H1 (cell line): ENCODE measurements around the gene PPP1R14C. TPM values are rescaled to one million over a fixed set of nuclear protein-coding genes. Genes with fewer than 3 reads are reported as not detected.

Source experiments
- CTCF ChIA-PET: fragments of 300-600 bp; sonication (Branson Sonifier 250); formaldehyde crosslinking; loops from one replicate; lab custom pipeline; 2021; ENCODE audit not compliant: partially characterized antibody; lab: Charles Lee
- POLR2A ChIA-PET: fragments of 300-600 bp; sonication (Branson Sonifier 250); formaldehyde crosslinking; loops from one replicate; lab custom pipeline; 2021; ENCODE audit warnings: inconsistent platforms; ENCODE audit not compliant: partially characterized antibody; lab: Charles Lee
- DNase-seq, 2 experiments: peaks; one replicate each; pipeline versions ENCODE4 v3.0.0 to v3.0.0-alpha.2; 2010 to 2022; ENCODE audit warnings: low spot score in 2 of 2, low read depth in 1 of 2, mixed read lengths in 1 of 2
- FAIRE-seq: peaks from 2 replicates; lab custom pipeline; 2011; peaks lifted over from hg19 to GRCh38; lab: Jason Lieb, UNC
- H2AFZ ChIP-seq: 2 replicates; pipeline ENCODE4 v1.8.1; 2012; ENCODE audit warnings: low read length, inconsistent platforms
- H2AK5ac ChIP-seq: 2 replicates; pipeline ENCODE4 v1.6.1; 2013; ENCODE audit warnings: low read depth, low read length
- H2BK120ac ChIP-seq: replicated peaks from 2 replicates; pipeline ENCODE3; 2013; ENCODE audit warnings: low read depth, low read length, inconsistent platforms
- H2BK12ac ChIP-seq: 2 replicates; pipeline ENCODE4 v1.6.1; 2013; ENCODE audit warnings: low read depth, low read length
- H2BK15ac ChIP-seq: 2 replicates; pipeline ENCODE4 v1.6.1; 2013; ENCODE audit warnings: low read length
- H2BK20ac ChIP-seq: 2 replicates; pipeline ENCODE4 v1.6.1; 2013; ENCODE audit warnings: low read length
- H2BK5ac ChIP-seq: 2 replicates; pipeline ENCODE4 v1.6.1; 2013; ENCODE audit warnings: low read depth, low read length
- H3K14ac ChIP-seq: 2 replicates; pipeline ENCODE4 v1.6.1; 2013; ENCODE audit warnings: inconsistent platforms; ENCODE audit not compliant: insufficient read length
- H3K18ac ChIP-seq: 2 replicates; pipeline ENCODE4 v1.6.1; 2013; ENCODE audit warnings: low read length; ENCODE audit errors: extremely low read depth
- H3K23ac ChIP-seq: 2 replicates; pipeline ENCODE4 v1.6.1; 2013; ENCODE audit warnings: inconsistent platforms; ENCODE audit not compliant: insufficient read length
- H3K23me2 ChIP-seq: 2 replicates; pipeline ENCODE4 v1.6.1; 2013; ENCODE audit warnings: low read depth, low read length
- H3K27ac ChIP-seq: 2 replicates; pipeline ENCODE4 v1.6.1; 2011; ENCODE audit warnings: low read depth, low read length, inconsistent platforms
- H3K27me3 ChIP-seq, 4 experiments: replicated peaks in 1 of 4; 1 replicate in 1 of 4; 2 replicates in 3 of 4; pipeline versions ENCODE4 v1.6.1 to v1.8.1; 2011 to 2013; ENCODE audit warnings: low read length in 3 of 4, mild to moderate bottlenecking in 3 of 4, inconsistent platforms in 2 of 4, mixed read lengths in 2 of 4, moderate library complexity in 1 of 4; ENCODE audit not compliant: control insufficient read depth in 3 of 4, insufficient read depth in 3 of 4; ENCODE audit errors: extremely low read depth in 1 of 4
- H3K36me3 ChIP-seq, 4 experiments: 2 replicates each; pipeline versions ENCODE4 v1.6.1 to v1.8.1; 2011 to 2013; ENCODE audit warnings: mild to moderate bottlenecking in 4 of 4, low read length in 3 of 4, moderate library complexity in 2 of 4, control low read depth in 1 of 4, inconsistent platforms in 1 of 4; ENCODE audit not compliant: insufficient read depth in 4 of 4, control insufficient read depth in 2 of 4
- H3K4ac ChIP-seq: replicated peaks from 2 replicates; pipeline ENCODE3; 2013; ENCODE audit warnings: low read length, low read depth, mixed read lengths, inconsistent platforms; ENCODE audit not compliant: insufficient read length
- H3K4me1 ChIP-seq, 4 experiments: replicated peaks in 1 of 4; 1 replicate in 1 of 4; 2 replicates in 3 of 4; pipeline versions ENCODE4 v1.6.1 to v1.8.1; 2011 to 2013; ENCODE audit warnings: low read length in 3 of 4, inconsistent platforms in 2 of 4, mixed read lengths in 1 of 4; ENCODE audit not compliant: insufficient read depth in 4 of 4, control insufficient read depth in 3 of 4
- H3K4me2 ChIP-seq, 2 experiments: 2 replicates each; pipeline versions ENCODE4 v1.6.1 to v1.8.1; 2011 to 2013; ENCODE audit warnings: low read depth in 2 of 2, low read length in 2 of 2, control low read depth in 1 of 2, inconsistent platforms in 1 of 2, mild to moderate bottlenecking in 1 of 2; ENCODE audit not compliant: insufficient read depth in 1 of 2
- H3K4me3 ChIP-seq, 4 experiments: fragments of 200-600, 300-600 bp in 1 of 4; sonication (generic), shearing (Covaris generic), sonication (Bioruptor Twin) in 1 of 4; 2 replicates each; pipeline versions ENCODE4 v1.5.1 to v1.8.1; 2011 to 2016; ENCODE audit warnings: low read length in 4 of 4, low read depth in 3 of 4, control low read depth in 2 of 4, inconsistent platforms in 2 of 4, mild to moderate bottlenecking in 2 of 4, mixed read lengths in 1 of 4, moderate library complexity in 1 of 4; ENCODE audit not compliant: insufficient read depth in 2 of 4; ENCODE audit errors: extremely low read depth in 1 of 4
- H3K56ac ChIP-seq: replicated peaks from 2 replicates; pipeline ENCODE3; 2013; ENCODE audit warnings: low read depth, mild to moderate bottlenecking, mixed read lengths, low read length, inconsistent platforms; ENCODE audit not compliant: insufficient read length
- H3K79me1 ChIP-seq: 2 replicates; pipeline ENCODE4 v1.6.1; 2013; ENCODE audit warnings: low read depth, low read length, control low read depth
- H3K79me2 ChIP-seq, 2 experiments: 2 replicates each; pipeline versions ENCODE4 v1.6.1 to v1.8.1; 2012 to 2013; ENCODE audit warnings: low read length in 2 of 2, mild to moderate bottlenecking in 2 of 2, inconsistent platforms in 1 of 2; ENCODE audit not compliant: insufficient read depth in 2 of 2, control insufficient read depth in 1 of 2
- H3K9ac ChIP-seq, 4 experiments: replicated peaks in 1 of 4; 1 replicate in 1 of 4; 2 replicates in 3 of 4; pipeline versions ENCODE4 v1.6.1 to v1.8.1; 2011 to 2013; ENCODE audit warnings: low read depth in 3 of 4, low read length in 3 of 4, control low read depth in 2 of 4, mild to moderate bottlenecking in 2 of 4, moderate library complexity in 2 of 4, inconsistent platforms in 1 of 4; ENCODE audit errors: extremely low read depth in 1 of 4
- H3K9me3 ChIP-seq, 2 experiments: 2 replicates each; pipeline versions ENCODE4 v1.6.1 to v1.8.1; 2012 to 2013; ENCODE audit warnings: mild to moderate bottlenecking in 2 of 2, moderate library complexity in 2 of 2, control low read depth in 1 of 2, inconsistent platforms in 1 of 2, low read depth in 1 of 2, low read length in 1 of 2, mixed read lengths in 1 of 2; ENCODE audit not compliant: insufficient read depth in 2 of 2
- H4K20me1 ChIP-seq, 2 experiments: replicated peaks in 1 of 2; 2 replicates each; pipeline versions ENCODE3 to v1.8.1; 2011 to 2013; ENCODE audit warnings: inconsistent platforms in 2 of 2, low read length in 2 of 2, mild to moderate bottlenecking in 1 of 2; ENCODE audit not compliant: insufficient read depth in 2 of 2, control insufficient read depth in 1 of 2
- H4K5ac ChIP-seq: 2 replicates; pipeline ENCODE4 v1.6.1; 2013; ENCODE audit warnings: low read length, low read depth, mixed read lengths, inconsistent platforms; ENCODE audit not compliant: insufficient read length
- H4K8ac ChIP-seq: 2 replicates; pipeline ENCODE4 v1.8.0; 2013; ENCODE audit warnings: mild to moderate bottlenecking, moderate library complexity, low read length, inconsistent platforms; ENCODE audit not compliant: insufficient read depth; ENCODE audit errors: extremely low read depth
- H4K91ac ChIP-seq: replicated peaks from 2 replicates; pipeline ENCODE3; 2013; ENCODE audit warnings: low read length, mixed read lengths, inconsistent platforms; ENCODE audit not compliant: insufficient read length
- CEBPB ChIP-seq: IDR thresholded peaks from 2 replicates; pipeline ENCODE4 v1.6.1; 2012; ENCODE audit warnings: low read depth, low read length
- CHD1 ChIP-seq: IDR thresholded peaks from 2 replicates; pipeline ENCODE4 v1.6.1; 2012; ENCODE audit warnings: low read depth, low read length, improper control_type of control experiment
- GTF2F1 ChIP-seq: IDR thresholded peaks from 2 replicates; pipeline ENCODE4 v1.6.1; 2012; ENCODE audit warnings: low read depth, low read length, improper control_type of control experiment, borderline replicate concordance
- HDAC2 ChIP-seq, 2 experiments: fragments of 300-600 bp in 1 of 2; sonication (generic) in 1 of 2; IDR thresholded peaks; 2 replicates each; pipeline ENCODE4 v1.6.1; 2011 to 2012; ENCODE audit warnings: low read depth in 2 of 2, low read length in 2 of 2, mild to moderate bottlenecking in 2 of 2, moderate library complexity in 2 of 2, borderline replicate concordance in 1 of 2, inconsistent platforms in 1 of 2
- KDM5A ChIP-seq: fragments of 200-600 bp; IDR thresholded peaks from 2 replicates; pipeline ENCODE4 v1.7.1; 2012; ENCODE audit warnings: mild to moderate bottlenecking, low read length, inconsistent platforms, mixed read lengths
- MAFK ChIP-seq: IDR thresholded peaks from 2 replicates; pipeline ENCODE4 v1.6.1; 2012; ENCODE audit warnings: low read depth, mild to moderate bottlenecking, improper control_type of control experiment, low read length
- RXRA ChIP-seq: IDR thresholded peaks from 2 replicates; pipeline ENCODE4 v1.6.1; 2011; ENCODE audit warnings: low read depth, mild to moderate bottlenecking, low read length, moderate library complexity; ENCODE audit not compliant: insufficient read depth
- SAP30 ChIP-seq: fragments of 300-600 bp; sonication (generic); IDR thresholded peaks from 2 replicates; pipeline ENCODE4 v1.7.1; 2012; ENCODE audit warnings: low read length, moderate library complexity, mild to moderate bottlenecking, inconsistent platforms; ENCODE audit not compliant: insufficient read depth, insufficient replicate concordance
- SIN3A ChIP-seq, 2 experiments: IDR thresholded peaks in 1 of 2; conservative IDR thresholded peaks in 1 of 2; 2 replicates each; pipeline ENCODE4 v1.6.1; 2011 to 2012; ENCODE audit warnings: low read length in 2 of 2, improper control_type of control experiment in 1 of 2, low read depth in 1 of 2, mild to moderate bottlenecking in 1 of 2
- SUZ12 ChIP-seq: fragments of 200-600 bp; sonication (generic); IDR thresholded peaks from 2 replicates; pipeline ENCODE4 v1.6.1; 2012; ENCODE audit warnings: mild to moderate bottlenecking, inconsistent platforms, low read length, moderate library complexity, mixed read lengths
- TAF7 ChIP-seq: optimal IDR thresholded peaks from 2 replicates; pipeline ENCODE3; 2011; ENCODE audit warnings: low read depth, mild to moderate bottlenecking, inconsistent platforms, low read length, moderate library complexity, borderline replicate concordance
- ZNF274 ChIP-seq: IDR thresholded peaks from 2 replicates; pipeline ENCODE4 v1.7.0; 2012; ENCODE audit warnings: low read length, borderline replicate concordance; ENCODE audit errors: extremely low read depth
- WGBS, 2 experiments: shearing (Covaris generic) in 1 of 2; methylation state at CpG; one replicate each; pipeline versions ENCODE4 v1.1.6 to v1.1.7; 2013 to 2015; ENCODE audit warnings: low lambda C conversion rate in 2 of 2, mixed read lengths in 2 of 2, inconsistent platforms in 1 of 2, low coverage in 1 of 2, missing lambda C conversion rate in 1 of 2; ENCODE audit not compliant: insufficient replicate concordance in 2 of 2, insufficient coverage in 1 of 2, insufficient read length in 1 of 2; ENCODE audit errors: extremely low coverage in 1 of 2, missing lambda C conversion rate in 1 of 2; 5-methylcytosine and 5-hydroxymethylcytosine counted together
- polyA plus RNA-seq, 7 experiments: library from polyadenylated mRNA; depleted of rRNA in 3 of 7; stranded (reverse) in 5 of 7; unstranded in 2 of 7; fragments of >200 nt in 5 of 7; fragments of 200-250 nt in 2 of 7; gene quantifications; 1 replicate in 5 of 7; 2 replicates in 1 of 7; 4 replicates in 1 of 7; pipeline versions ENCODE4 v1.2.1 to v1.2.3, GENCODE V29; 2011 to 2013; ENCODE audit warnings: missing spikeins in 2 of 7, mixed read lengths in 2 of 7
- total RNA-seq: library from RNA; stranded (reverse); fragmentation: NEBNext Ultra II Directional; extraction: Animal tissue kit (Norgen Biotek cat#: 25700); gene quantifications from 2 replicates; pipeline ENCODE4 v1.2.1, GENCODE V29; 2021

The PPP1R14C gene
- total and polyA plus RNA-seq, 2 of the 8 experiments (the other 6 are each of a cell fraction or from before 2014, with no cell fraction given): 0.30 to 0.61 TPM

DNA sequence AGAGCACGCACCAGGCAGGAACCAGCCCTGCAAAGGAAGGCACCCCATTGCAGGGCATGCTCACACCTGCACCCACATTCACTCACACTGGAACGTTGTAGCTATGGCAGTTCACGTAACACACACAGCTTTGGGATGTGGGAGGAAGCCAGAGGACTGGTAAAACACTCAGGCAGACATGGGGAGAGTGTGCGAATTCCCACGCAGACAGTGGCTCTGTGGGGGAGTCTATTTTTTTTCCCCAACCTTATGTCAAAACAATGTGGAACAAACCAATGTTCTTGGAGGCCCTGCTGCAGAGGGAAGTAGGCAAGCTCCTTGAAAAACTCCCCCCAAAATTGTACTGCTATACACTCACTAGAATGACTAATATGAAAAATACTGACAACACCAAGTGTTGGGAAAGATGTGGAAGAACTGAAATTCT is 91.0 kb downstream of the PPP1R14C start:
- H3K4ac ChIP-seq: no peak overlapping the region
- H2BK12ac ChIP-seq: no peak overlapping the region
- no peaks in the 10 kb centered on the region; a peak in 1 of 7 replicates for H3K4me1 ChIP-seq
- H3K18ac ChIP-seq: no peak overlapping the region
- DNase-seq (no peak), FAIRE-seq (no peak)
- no peak overlapping the region for H3K23ac ChIP-seq
- H3K56ac ChIP-seq: no peak overlapping the region
- H2BK15ac ChIP-seq: no peak overlapping the region
- no peak overlapping the region for H2BK5ac ChIP-seq
- no peak overlapping the region for H2AK5ac ChIP-seq
- no peak overlapping the region for H4K5ac ChIP-seq
- no peaks in the 10 kb centered on the region for H3K79me1 ChIP-seq
- H2BK20ac ChIP-seq: no peak overlapping the region
- no peak overlapping the region for H3K4me2 ChIP-seq
- H3K27me3 ChIP-seq: peaks cover 0 to 7% (median 5%) of the 10 kb centered on the region in 4 experiments; a peak in 4 of 7 replicates
- no peak overlapping the region for H3K14ac ChIP-seq
- WGBS, 2 experiments: 94% methylated on average over 5 of the region's 5 CpGs; no CpG with 5 or more reads in 1 of the 2 experiments
- H3K9ac ChIP-seq: no peak overlapping the region
- CTCF ChIA-PET: interaction anchor here (0.6 to 0.7 kb wide), 2 partner anchors 22 to 49 kb away, joined by 3 read pairs; no protein-coding TSS in a partner anchor
- no peaks in the 10 kb centered on the region for H3K79me2 ChIP-seq
- POLR2A ChIA-PET: no interaction called here
- no peak overlapping the region for H4K91ac ChIP-seq
- H3K36me3 ChIP-seq: no peaks in the 10 kb centered on the region
- H3K9me3 ChIP-seq: 0 out of 4 replicates have a peak, but pooled peaks cover 0 to 2% of the 10 kb centered on the region in 2 experiments
- H3K4me3 ChIP-seq: no peak overlapping the region
- H3K23me2 ChIP-seq: no peaks in the 10 kb centered on the region; the same call in 1 of the 2 replicates
- no peaks in the 10 kb centered on the region for H4K20me1 ChIP-seq
- no peak overlapping the region for H3K27ac ChIP-seq
- H4K8ac ChIP-seq: no peak overlapping the region
- no peak overlapping the region for H2BK120ac ChIP-seq
- H2AFZ ChIP-seq: no peak overlapping the region
- no peak for TF ChIP-seq MAFK
- TF ChIP-seq SAP30: no peak
- TF ChIP-seq SUZ12: no peak
- TF ChIP-seq ZNF274: no peak
- no peak for TF ChIP-seq SIN3A (conservative IDR thresholded peaks at IDR 0.05 in 1 of 2, IDR thresholded peaks at IDR 0.05 in 1 of 2; ENCODE audit: low read depth in 1 of 2, low read length in 2 of 2)
- TF ChIP-seq RXRA: no peak
- TF ChIP-seq KDM5A: no peak
- no peak for TF ChIP-seq TAF7
- TF ChIP-seq CEBPB: no peak
- no peak for TF ChIP-seq HDAC2 (IDR thresholded peaks at IDR 0.05; ENCODE audit: borderline replicate concordance in 1 of 2, low read depth in 2 of 2, low read length in 2 of 2)
- no peak for TF ChIP-seq GTF2F1
- TF ChIP-seq CHD1: no peak
